AG08396 (cell line): Measurements from ENCODE around the gene GJD4.

Experiments
- DNase-seq: peaks from one replicate; pipeline ENCODE4 v3.0.0; 2012; ENCODE audit warnings: low spot score, mixed read lengths

GJD4 gene

DNA sequence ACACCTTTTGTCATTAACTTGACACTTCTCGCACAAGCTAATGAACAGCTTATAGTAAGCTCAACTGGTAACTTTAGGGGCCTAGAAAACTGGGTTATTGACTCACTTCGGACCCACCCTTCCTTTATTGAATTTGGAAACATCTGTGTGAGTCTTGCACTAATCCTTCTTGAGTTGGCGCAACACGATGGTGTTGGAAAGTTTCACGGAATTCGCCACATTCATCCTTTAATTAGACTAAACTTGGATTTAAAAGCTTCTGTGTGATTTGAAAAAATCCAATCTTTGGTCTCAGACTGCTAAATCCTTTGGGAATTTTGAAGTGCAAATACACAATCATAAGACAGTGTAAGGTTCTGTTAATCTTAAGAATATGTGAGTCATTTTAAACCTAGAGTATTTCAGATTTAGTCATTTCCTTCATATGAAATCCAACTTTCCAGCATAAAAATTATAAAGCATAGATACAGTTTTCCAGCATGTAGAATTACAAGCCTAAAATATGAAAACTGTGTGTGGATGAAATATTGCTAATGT, 21.9 kb downstream of the GJD4 start:
- no peak for DNase-seq

DNA sequence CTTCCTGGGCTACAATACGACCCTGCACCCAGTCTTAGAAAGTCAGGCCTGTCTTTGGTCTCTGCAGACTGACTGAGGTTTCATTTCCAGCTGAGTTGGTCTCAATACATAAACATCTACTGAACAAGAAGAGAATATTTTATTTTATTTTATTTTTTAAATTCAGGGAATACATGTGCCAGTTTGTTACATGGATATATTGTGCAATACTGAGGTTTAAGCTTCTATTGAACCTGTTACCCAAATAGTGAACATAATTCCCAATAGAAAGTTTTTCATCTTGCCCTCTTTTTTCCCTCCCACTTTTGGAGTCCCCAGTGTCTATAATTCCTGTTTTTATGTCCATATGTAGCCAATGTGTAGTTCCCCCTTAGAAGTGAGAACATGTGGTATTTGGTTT, 26.3 kb downstream of the GJD4 start:
- DNase-seq, result no peak

GRCh38 chr10:35632027-35632426, 26.9 kb downstream of the GJD4 start:
- no peak for DNase-seq

GRCh38 chr10:35633006-35633980, 28.2 kb downstream of the GJD4 start:
- DNase-seq, result no peak

- peak; percentile 67 for DNase-seq
Measured at GRCh38 chr10:35635576-35635975, 30.4 kb downstream of the GJD4 start.

DNA sequence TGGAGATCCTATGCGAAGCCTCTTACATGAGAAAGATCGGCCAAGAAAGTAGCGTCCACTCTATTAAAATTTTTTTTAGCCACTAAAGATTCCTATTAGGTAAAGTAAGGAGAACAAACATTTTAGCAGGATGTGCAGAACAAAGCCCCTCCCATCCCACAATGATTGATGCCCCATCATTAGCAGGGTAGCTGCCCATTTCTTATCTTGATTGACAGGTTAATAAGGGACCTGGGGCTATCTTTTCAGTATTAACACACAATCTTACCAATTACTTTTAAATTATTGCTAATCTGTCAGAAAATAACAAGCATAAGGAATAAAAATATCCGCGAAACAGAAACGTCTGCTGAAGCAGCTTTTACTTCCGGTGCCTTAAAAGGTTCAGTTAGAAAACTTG, 31.8 kb downstream of the GJD4 start:
- DNase-seq, result no peak

GRCh38 chr10:35637462-35637861, 32.3 kb downstream of the GJD4 start:
- no peak for DNase-seq

GRCh38 chr10:35638101-35638500, 33.0 kb downstream of the GJD4 start:
- no peak for DNase-seq

- DNase-seq, result no peak
Measured at GRCh38 chr10:35639021-35639727, 34.0 kb downstream of the GJD4 start.

- DNase-seq, result peak; percentile 12
Measured at GRCh38 chr10:35639728-35640401, 34.7 kb downstream of the GJD4 start.

- DNase-seq, result peak; percentile 86
Measured at GRCh38 chr10:35640474-35640873, 35.3 kb downstream of the GJD4 start.

DNA sequence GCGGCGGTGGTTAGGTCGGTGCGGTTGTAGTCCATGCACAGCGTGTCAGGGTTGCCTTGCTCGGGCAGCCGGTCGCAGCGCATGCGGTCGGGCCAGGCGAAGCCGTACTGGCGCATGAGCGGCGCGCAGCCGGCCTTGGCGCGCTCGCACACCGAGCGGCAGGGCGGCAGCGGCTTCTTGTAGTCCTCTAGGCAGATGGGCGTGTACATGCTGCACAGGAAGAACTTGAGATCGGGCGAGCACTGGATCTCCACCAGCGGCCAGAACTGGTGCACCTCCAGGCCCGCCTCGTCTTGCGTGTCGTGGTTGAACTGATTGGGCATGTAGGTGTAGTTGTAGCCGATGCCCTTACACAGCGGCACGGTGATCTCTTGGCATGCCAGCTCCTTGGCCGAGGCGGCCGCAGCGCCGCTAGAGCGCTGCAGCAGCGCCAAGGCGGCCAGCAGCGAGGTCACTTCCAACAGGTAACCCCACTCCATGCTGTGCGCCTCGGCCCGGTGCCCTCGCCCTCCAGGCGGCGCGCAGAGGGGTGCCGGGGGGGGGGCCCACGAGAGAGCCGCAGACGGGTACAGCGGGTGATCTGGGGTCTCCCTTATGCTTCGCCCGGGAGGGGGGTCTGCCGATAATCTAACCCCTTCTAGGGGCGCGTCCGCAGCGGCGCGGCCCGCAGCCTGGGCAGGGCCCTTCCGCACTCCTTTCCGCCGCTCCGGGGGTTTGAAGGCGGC, 36.0 kb downstream of the GJD4 start:
- peak; percentile 79 for DNase-seq

GRCh38 chr10:35641676-35642034, 36.5 kb downstream of the GJD4 start:
- peak; percentile 65 for DNase-seq

DNA sequence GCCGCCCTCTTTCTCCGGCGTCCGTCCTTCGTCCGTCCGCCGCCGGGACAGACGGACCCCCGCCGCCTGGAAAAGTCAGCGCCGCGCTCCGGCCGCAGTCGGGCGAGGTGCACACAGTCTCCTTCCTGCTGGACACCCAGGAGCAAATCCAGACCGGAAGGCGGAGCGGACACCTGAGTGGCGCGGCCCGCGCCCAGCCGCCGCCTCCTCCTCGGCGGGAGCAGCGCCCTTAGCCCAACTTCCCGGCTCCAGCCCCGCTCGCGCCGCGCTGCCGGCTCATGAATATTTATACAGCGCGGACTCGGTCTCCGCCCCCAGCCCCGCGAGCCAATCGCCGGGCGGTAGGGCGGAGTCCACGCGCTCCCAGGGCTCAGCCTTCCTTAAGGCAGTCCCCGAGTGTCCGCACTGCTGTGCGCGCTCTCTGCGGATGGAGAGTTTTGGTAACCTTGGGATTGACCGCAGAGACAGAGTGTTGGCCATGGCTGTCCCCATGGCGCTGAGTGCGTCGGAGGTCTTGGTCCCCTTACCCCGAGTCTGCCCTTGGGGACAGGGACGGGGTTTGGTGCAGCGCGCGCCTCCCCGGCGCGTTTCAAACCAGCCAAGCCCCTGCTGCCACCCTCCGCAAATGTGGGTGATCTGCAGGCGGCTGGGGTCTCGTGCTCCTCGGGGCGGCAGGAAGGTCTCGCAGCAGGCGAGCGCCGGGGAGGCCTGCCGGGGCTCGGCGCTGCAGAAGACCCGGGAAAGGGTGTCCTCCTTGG, 37.1 kb downstream of the GJD4 start, which contains the start of gene FZD8:
Gene FZD8 (minus strand): TSS at position 262 of the 758 bp plus-strand sequence. CDS start 867 bp downstream, outside the sequence.
- peak; percentile 96 for DNase-seq

GRCh38 chr10:35642793-35643114, 37.6 kb downstream of the GJD4 start:
- DNase-seq, result no peak

DNA sequence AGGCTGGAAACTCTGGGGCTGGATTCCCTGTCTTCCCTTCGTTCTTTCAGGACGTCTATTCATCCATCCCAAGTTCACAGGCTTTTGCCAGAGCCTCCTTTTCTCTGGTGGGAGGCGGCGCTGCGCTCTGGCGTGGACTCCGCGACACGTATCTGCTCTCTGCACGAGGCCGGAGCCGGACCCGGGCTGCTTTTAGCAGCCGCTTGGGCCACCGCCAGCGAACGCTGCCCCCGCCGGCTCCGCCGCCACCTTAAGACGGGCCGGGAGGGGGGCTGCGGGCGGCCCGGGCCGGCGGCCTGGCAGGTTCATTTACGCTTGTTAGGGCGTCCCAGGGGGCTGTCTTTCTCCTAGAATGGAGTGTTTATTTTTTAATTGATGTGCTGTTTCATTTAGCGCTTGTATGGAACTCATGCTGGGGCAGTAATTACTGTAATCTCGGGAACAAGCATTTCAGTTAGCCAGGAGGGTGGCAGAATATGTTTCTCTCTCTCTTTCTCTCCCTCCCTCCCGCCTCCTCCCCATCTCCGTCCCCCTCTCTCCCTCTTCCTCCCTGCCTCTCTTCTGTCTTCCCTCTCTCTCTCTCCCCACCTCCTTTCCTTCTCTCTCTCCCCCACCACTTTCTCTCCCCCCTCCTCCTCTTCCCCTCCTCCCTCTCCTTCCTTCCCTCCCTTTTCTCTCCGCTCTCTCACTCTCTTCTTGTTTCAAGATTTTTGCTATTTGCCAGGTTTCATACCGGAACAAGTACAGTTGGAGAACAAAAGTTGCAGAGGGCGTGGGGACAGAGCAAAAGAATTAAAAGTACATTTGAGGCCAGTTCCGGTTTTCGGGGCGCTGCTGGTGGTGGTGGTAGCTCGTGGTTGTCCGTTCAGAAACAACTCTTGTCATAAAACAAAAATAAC, 38.3 kb downstream of the GJD4 start:
- DNase-seq, result peak; percentile 72

GRCh38 chr10:35644050-35644950, 39.2 kb downstream of the GJD4 start:
- peak; percentile 16 for DNase-seq

DNA sequence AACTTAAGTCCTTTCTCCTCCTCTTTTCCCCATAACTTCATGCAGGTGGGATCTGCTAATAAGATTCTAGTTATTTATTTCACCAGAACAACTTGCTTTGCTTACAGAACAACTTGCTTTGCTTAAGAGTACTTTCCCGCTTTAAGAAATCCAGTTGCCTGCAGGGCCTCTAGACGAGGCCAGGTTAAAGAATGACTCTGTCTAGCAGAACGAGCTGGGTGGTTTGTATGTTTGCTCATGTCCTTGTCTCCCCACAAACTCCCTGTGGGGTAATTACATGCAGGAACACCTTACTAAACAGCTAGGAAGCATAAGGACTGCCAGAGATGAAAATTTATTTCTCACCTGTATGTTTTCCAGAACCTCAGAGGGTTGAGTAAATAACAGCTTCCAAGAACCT, 45.8 kb downstream of the GJD4 start:
- DNase-seq, result no peak

DNA sequence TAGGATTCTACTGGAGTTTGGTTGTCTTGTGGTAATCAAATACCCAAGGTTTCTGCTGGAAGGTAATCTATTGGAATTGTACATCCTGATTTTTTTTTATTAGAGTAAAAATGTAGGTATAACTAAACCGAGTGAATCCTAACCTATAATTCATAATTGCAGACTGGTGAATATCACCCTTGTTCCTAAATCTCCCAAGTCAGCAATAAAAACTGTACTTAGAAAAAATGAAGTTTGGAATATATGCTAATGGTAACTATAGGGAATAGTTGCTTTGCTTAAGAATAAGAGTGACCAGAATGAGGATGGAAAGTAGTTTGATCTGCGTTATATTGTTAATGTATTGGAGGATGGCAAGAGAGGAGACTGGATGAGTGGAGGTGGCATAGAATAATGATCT, 47.7 kb downstream of the GJD4 start:
- DNase-seq, result no peak
